Mesenteric fat pad (tissue), 1 donor: ENCODE results near the gene MYH15. TPM values are rescaled to one million over a fixed set of nuclear protein-coding genes. Genes with fewer than 3 reads are reported as not detected.
"Not testable (repeated sequence)": the region's sequence is repeated elsewhere in the genome, so short reads cannot be mapped to it uniquely, and the experiment has no call there.

Source experiments
- DNase-seq: peaks from one replicate; pipeline ENCODE4 v3.0.0-alpha.2; 2020; ENCODE audit warnings: low spot score
- total RNA-seq: library from RNA; stranded (reverse); fragmentation: NEBNext Ultra II Directional; extraction: Animal tissue kit (Norgen Biotek cat#: 25700); gene quantifications from one replicate; pipeline ENCODE4 v1.2.1, GENCODE V29; 2021
- donor health status: DM: yes; HTN: yes; CAD: no.

Gene MYH15
- total RNA-seq, 1 donor from 2014 or later: 0.29 TPM

- DNase-seq: no peak
These were observed 118.3 kb downstream of the MYH15 start for GRCh38 chr3:108391917-108392593.

- no peak for DNase-seq
These were observed 121.0 kb downstream of the MYH15 start for GRCh38 chr3:108389372-108389771.

DNA sequence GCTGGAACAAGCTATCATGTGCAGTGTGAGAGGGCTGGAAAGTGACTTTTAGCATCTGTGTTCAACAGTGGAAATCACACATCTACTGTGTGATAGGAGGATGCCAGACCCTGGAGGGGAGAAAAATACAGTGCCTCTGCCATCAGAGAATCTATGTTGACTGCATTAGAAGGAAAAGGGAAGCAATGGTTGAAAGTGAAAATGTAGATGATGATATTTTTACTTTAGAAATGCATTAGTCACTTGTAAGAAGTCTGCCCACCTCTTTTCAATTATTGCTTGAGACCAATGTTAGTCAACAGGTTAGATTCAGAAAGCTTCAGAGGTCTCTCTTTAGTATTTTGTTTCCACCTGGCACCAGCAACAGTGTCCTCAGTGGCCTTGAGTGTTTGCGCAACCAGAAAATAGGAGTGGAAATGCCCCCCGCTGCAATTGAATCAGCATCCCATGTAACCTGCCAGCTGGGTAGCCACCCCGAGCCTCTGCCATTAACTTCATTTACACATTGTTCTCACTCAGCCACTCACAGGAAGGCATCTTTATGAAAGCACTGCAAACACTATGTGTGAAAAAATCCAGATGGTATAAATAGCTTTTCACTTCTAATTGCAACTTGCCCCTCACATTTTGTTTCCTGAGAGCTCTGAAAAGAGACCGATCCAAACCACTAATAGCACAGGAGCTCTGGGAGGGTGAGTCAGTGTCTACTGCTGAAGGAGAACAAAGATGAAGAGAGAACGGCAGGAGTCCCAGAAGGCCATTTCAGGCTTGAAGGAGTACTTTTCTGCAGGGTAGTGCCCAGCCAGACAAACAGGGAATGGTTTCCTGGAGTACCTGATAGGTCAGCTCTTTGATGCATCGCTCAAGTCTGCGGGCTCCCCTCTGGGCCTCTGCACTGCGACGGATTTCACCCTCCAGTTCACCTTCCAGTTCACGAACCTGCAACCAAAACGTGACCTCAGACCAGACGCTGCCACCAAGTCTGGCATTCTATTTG, 122.0 kb downstream of the MYH15 start:
- DNase-seq: no peak

DNA sequence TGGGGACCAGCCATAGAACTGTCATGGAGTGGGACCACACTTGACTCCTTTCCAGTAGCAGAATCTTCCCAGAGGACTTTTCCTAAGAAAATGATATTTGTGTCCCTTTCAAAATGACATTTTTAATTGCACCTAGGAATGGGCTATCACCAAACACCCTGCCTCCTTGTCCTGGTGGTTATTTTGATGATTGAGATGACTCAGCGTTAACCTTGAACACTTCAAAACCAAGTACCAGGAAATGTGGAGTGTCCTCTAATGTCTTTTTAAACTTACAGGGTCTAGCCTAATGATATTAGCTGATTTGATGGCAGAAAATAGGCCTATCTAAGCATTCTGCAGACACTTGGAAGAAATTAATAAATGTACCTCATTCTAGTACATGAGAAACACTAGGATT, 123.3 kb downstream of the MYH15 start:
- no peak for DNase-seq

DNA sequence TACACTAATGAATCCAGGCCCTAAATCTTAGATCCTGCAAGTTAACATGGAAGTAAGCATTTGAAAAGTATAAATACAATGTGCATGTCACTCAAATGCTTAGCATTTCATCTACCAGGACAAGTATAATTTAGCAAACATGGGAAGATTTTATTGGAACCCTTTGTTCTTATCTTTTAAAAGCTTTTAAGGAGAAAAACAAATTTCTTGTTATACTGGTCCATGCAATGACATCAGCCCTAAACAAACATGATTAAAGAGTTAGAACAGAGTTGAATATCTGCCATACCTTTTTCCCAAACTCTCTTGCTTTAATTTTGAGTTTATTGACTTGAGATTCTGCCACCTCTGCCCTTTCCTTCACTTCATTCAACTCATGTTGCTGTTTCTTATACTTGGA, 127.1 kb downstream of the MYH15 start:
- DNase-seq: no peak

- no peak for DNase-seq
These were observed 128.8 kb downstream of the MYH15 start for GRCh38 chr3:108381529-108382140.

GRCh38 chr3:108380128-108380795, 130.1 kb downstream of the MYH15 start:
- no peak for DNase-seq

DNA sequence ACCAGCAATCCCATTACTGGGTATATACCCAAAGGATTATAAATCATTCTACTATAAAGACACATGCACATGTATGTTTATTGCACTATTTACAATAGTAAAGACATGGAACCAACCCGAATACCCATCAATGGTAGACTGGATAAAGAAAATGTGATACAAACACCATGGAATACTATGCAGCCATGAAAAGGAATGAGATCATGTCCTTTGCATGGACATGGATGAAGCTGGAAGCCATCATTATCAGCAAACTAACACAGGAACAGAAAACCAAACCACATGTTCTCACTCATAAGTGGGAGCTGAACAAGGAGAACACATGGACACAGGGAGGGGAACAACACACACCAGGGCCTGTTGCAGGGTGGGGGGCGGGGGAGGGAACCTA, 131.4 kb downstream of the MYH15 start:
- not testable (repeated sequence) for DNase-seq

GRCh38 chr3:108378153-108378951, 132.0 kb downstream of the MYH15 start:
- no peak for DNase-seq

DNA sequence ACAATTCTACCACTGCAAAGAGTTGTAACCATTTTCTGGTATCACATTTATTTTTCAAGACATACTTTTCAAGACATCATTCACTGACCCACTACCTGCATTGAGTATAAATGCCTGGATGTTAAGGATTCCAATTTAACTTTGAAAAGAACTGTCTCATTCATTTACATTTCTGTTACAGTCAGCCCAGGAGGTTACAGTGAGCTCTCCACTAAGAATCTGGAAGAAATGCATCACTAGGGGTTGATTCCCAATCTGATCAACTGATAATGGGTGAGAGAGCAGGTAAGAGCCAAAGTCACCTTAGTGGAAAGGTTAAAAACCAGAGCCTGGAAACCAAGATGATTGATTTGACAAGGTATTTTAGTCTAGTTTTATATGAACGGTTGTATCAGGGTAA, 133.0 kb downstream of the MYH15 start:
- no peak for DNase-seq

GRCh38 chr3:108376026-108376425, 134.4 kb downstream of the MYH15 start:
- DNase-seq: no peak

- DNase-seq: no peak
These were observed 151.4 kb downstream of the MYH15 start for GRCh38 chr3:108359011-108359410.

- DNase-seq: no peak
These were observed 153.4 kb downstream of the MYH15 start for GRCh38 chr3:108357042-108357441.

GRCh38 chr3:108354562-108354961, 155.8 kb downstream of the MYH15 start:
- no peak for DNase-seq

GRCh38 chr3:108352176-108352575, 158.2 kb downstream of the MYH15 start:
- DNase-seq: no peak

- DNase-seq: no peak
These were observed 163.8 kb downstream of the MYH15 start for GRCh38 chr3:108346301-108347227.

GRCh38 chr3:108345492-108346205, 164.7 kb downstream of the MYH15 start:
- DNase-seq: no peak

DNA sequence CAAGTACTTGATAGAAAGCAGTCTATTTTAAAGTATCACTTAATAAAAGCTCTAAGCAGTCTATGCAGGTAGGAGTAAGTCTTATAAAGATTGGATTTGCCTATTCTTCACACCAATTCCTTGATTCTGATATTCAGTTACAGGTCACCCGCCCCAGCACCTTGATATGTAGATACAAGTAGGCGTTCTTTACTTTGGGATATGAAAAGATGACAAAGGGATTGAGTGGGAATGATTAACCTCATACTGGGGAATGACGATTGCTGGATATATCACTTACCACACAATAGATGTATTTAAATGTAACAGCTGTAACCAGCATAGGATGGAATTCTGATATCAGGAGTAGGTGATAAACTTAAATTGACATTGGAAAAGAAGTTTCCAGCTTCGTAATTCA, 166.9 kb downstream of the MYH15 start:
- no peak for DNase-seq
